BLaER1 (cell line): ENCODE data around the gene FGF12.

Experiments used
- H3K27ac ChIP-seq: shearing (Covaris generic); formaldehyde crosslinking; 2 replicates; pipeline ENCODE4 v1.8.1; 2022
- H3K27me3 ChIP-seq: shearing (Covaris generic); formaldehyde crosslinking; 2 replicates; pipeline ENCODE4 v1.8.1; 2022
- H3K36me3 ChIP-seq: shearing (Covaris generic); formaldehyde crosslinking; 2 replicates; pipeline ENCODE4 v1.8.1; 2022
- H3K4me1 ChIP-seq: shearing (Covaris generic); formaldehyde crosslinking; 2 replicates; pipeline ENCODE4 v1.8.1; 2022
- H3K4me2 ChIP-seq: shearing (Covaris generic); formaldehyde crosslinking; 2 replicates; pipeline ENCODE4 v1.8.1; 2022
- H3K4me3 ChIP-seq: shearing (Covaris generic); formaldehyde crosslinking; 2 replicates; pipeline ENCODE4 v1.8.1; 2022
- H3K9ac ChIP-seq: shearing (Covaris generic); formaldehyde crosslinking; 2 replicates; pipeline ENCODE4 v1.8.1; 2022
- H3K9me3 ChIP-seq: shearing (Covaris generic); formaldehyde crosslinking; 2 replicates; pipeline ENCODE4 v1.8.1; 2022
- H4K20me1 ChIP-seq: shearing (Covaris generic); formaldehyde crosslinking; 2 replicates; pipeline ENCODE4 v1.8.1; 2022
- Cebpa-rat ChIP-seq: shearing (Covaris generic); IDR thresholded peaks from 2 replicates; pipeline ENCODE4 v1.8.1; 2022

Gene FGF12

GRCh38 chr3:192169332-192169915, 557.9 kb downstream of the FGF12 start:
- Histone ChIP-seq H3K4me3 (no peak overlapping the region), H3K9me3 (no peaks in the 10 kb centered on the region), H3K27ac (no peak overlapping the region), H3K27me3 (no peaks in the 10 kb centered on the region), H3K9ac (no peak overlapping the region), H4K20me1 (no peaks in the 10 kb centered on the region), H3K4me1 (no peaks in the 10 kb centered on the region), H3K36me3 (no peaks in the 10 kb centered on the region), H3K4me2 (no peak overlapping the region)
- no peak for TF ChIP-seq Cebpa-rat

- no peak for TF ChIP-seq Cebpa-rat
- Histone ChIP-seq H3K9ac (no peak overlapping the region), H3K27me3 (no peaks in the 10 kb centered on the region), H3K36me3 (no peaks in the 10 kb centered on the region), H3K4me2 (no peak overlapping the region), H3K9me3 (no peaks in the 10 kb centered on the region), H3K4me1 (no peaks in the 10 kb centered on the region), H4K20me1 (no peaks in the 10 kb centered on the region), H3K4me3 (no peak overlapping the region), H3K27ac (no peak overlapping the region)
These were observed 559.1 kb downstream of the FGF12 start for GRCh38 chr3:192168202-192168601.

GRCh38 chr3:192165552-192165951, 561.8 kb downstream of the FGF12 start:
- no peaks in the 10 kb centered on the region for H3K9me3 ChIP-seq
- H3K27me3 ChIP-seq, result no peaks in the 10 kb centered on the region
- H3K4me1 ChIP-seq, result no peaks in the 10 kb centered on the region
- H3K9ac ChIP-seq, result no peak overlapping the region
- no peak overlapping the region for H3K4me2 ChIP-seq
- no peak overlapping the region for H3K4me3 ChIP-seq
- no peak overlapping the region for H3K27ac ChIP-seq
- no peaks in the 10 kb centered on the region for H4K20me1 ChIP-seq
- no peaks in the 10 kb centered on the region for H3K36me3 ChIP-seq
- no peak for TF ChIP-seq Cebpa-rat

GRCh38 chr3:192161661-192162060, 565.7 kb downstream of the FGF12 start:
- Histone ChIP-seq H3K9ac (no peak overlapping the region), H3K9me3 (no peaks in the 10 kb centered on the region), H3K27me3 (no peaks in the 10 kb centered on the region), H3K4me2 (no peak overlapping the region), H3K36me3 (no peaks in the 10 kb centered on the region), H3K27ac (no peak overlapping the region), H3K4me3 (no peak overlapping the region), H4K20me1 (no peaks in the 10 kb centered on the region), H3K4me1 (no peaks in the 10 kb centered on the region)
- no peak for TF ChIP-seq Cebpa-rat

GRCh38 chr3:192156382-192156781, 571.0 kb downstream of the FGF12 start:
- Histone ChIP-seq H3K4me3 (no peak overlapping the region), H4K20me1 (no peaks in the 10 kb centered on the region), H3K9me3 (no peaks in the 10 kb centered on the region), H3K4me1 (no peaks in the 10 kb centered on the region), H3K36me3 (no peaks in the 10 kb centered on the region), H3K27ac (no peak overlapping the region), H3K9ac (no peak overlapping the region), H3K27me3 (no peaks in the 10 kb centered on the region), H3K4me2 (no peak overlapping the region)
- no peak for TF ChIP-seq Cebpa-rat

- Histone ChIP-seq H3K36me3 (no peaks in the 10 kb centered on the region), H3K4me3 (no peak overlapping the region)
These were observed 572.1 kb downstream of the FGF12 start for GRCh38 chr3:192155194-192155593.

GRCh38 chr3:192133271-192133670, 594.1 kb downstream of the FGF12 start:
- Histone ChIP-seq H3K36me3 (no peaks in the 10 kb centered on the region), H3K27ac (no peak overlapping the region), H3K4me2 (no peak overlapping the region), H3K27me3 (no peaks in the 10 kb centered on the region), H3K4me3 (no peak overlapping the region), H3K4me1 (no peaks in the 10 kb centered on the region), H4K20me1 (no peaks in the 10 kb centered on the region), H3K9me3 (no peaks in the 10 kb centered on the region), H3K9ac (no peak overlapping the region)
- TF ChIP-seq Cebpa-rat, result no peak

More at GRCh38 chr3:192155194-192155593, 572.1 kb downstream of the FGF12 start:
- no peaks in the 10 kb centered on the region for H3K4me1 ChIP-seq
- no peaks in the 10 kb centered on the region for H3K9me3 ChIP-seq
- no peaks in the 10 kb centered on the region for H4K20me1 ChIP-seq
- H3K27me3 ChIP-seq, result no peaks in the 10 kb centered on the region
- H3K27ac ChIP-seq, result no peak overlapping the region
- H3K4me2 ChIP-seq, result no peak overlapping the region
- no peak overlapping the region for H3K9ac ChIP-seq
- no peak for TF ChIP-seq Cebpa-rat

- H4K20me1 ChIP-seq, result no peaks in the 10 kb centered on the region
- H3K27me3 ChIP-seq, result no peaks in the 10 kb centered on the region
- H3K4me2 ChIP-seq, result no peak overlapping the region
- no peak overlapping the region for H3K9ac ChIP-seq
- H3K9me3 ChIP-seq, result no peaks in the 10 kb centered on the region
- H3K4me3 ChIP-seq, result no peak overlapping the region
- no peak for TF ChIP-seq Cebpa-rat
- no peaks in the 10 kb centered on the region for H3K4me1 ChIP-seq
- no peak overlapping the region for H3K27ac ChIP-seq
- no peaks in the 10 kb centered on the region for H3K36me3 ChIP-seq
These were observed 596.7 kb downstream of the FGF12 start for GRCh38 chr3:192130534-192131132.

GRCh38 chr3:192129586-192129985, 597.8 kb downstream of the FGF12 start:
- no peak overlapping the region for H3K4me3 ChIP-seq
- H3K4me2 ChIP-seq, result no peak overlapping the region
- TF ChIP-seq Cebpa-rat, result no peak
- no peaks in the 10 kb centered on the region for H3K9me3 ChIP-seq
- H3K9ac ChIP-seq, result no peak overlapping the region
- no peak overlapping the region for H3K27ac ChIP-seq
- H3K4me1 ChIP-seq, result no peaks in the 10 kb centered on the region
- H3K27me3 ChIP-seq, result no peaks in the 10 kb centered on the region
- H3K36me3 ChIP-seq, result no peaks in the 10 kb centered on the region
- H4K20me1 ChIP-seq, result no peaks in the 10 kb centered on the region

- H3K4me3 ChIP-seq, result no peak overlapping the region
- H3K9me3 ChIP-seq, result no peaks in the 10 kb centered on the region
- H3K27ac ChIP-seq, result no peak overlapping the region
- H3K4me2 ChIP-seq, result no peak overlapping the region
- no peaks in the 10 kb centered on the region for H3K36me3 ChIP-seq
- no peak for TF ChIP-seq Cebpa-rat
- H3K9ac ChIP-seq, result no peak overlapping the region
- H4K20me1 ChIP-seq, result no peaks in the 10 kb centered on the region
- H3K4me1 ChIP-seq, result no peaks in the 10 kb centered on the region
- no peaks in the 10 kb centered on the region for H3K27me3 ChIP-seq
These were observed 598.4 kb downstream of the FGF12 start for GRCh38 chr3:192128922-192129321.

- no peak for TF ChIP-seq Cebpa-rat
- no peaks in the 10 kb centered on the region for H3K4me1 ChIP-seq
- H4K20me1 ChIP-seq, result no peaks in the 10 kb centered on the region
- no peaks in the 10 kb centered on the region for H3K9me3 ChIP-seq
- H3K27ac ChIP-seq, result no peak overlapping the region
- H3K4me2 ChIP-seq, result no peak overlapping the region
- H3K27me3 ChIP-seq, result no peaks in the 10 kb centered on the region
- no peak overlapping the region for H3K4me3 ChIP-seq
- no peak overlapping the region for H3K9ac ChIP-seq
- no peaks in the 10 kb centered on the region for H3K36me3 ChIP-seq
These were observed 599.3 kb downstream of the FGF12 start for GRCh38 chr3:192128060-192128459.
